NCI-H526 (cell line): ENCODE measurements around the gene LHFPL6.

Source experiments
- DNase-seq, 2 experiments: peaks; one replicate each; lab custom pipeline; 2025; lab: John Stamatoyannopoulos, UW

LHFPL6 gene

GRCh38 chr13:39554371-39554770 lies 48.6 kb downstream of the LHFPL6 start:
- no peak for DNase-seq

- no peak for DNase-seq
These were observed 50.7 kb downstream of the LHFPL6 start for GRCh38 chr13:39552246-39552645.

DNA sequence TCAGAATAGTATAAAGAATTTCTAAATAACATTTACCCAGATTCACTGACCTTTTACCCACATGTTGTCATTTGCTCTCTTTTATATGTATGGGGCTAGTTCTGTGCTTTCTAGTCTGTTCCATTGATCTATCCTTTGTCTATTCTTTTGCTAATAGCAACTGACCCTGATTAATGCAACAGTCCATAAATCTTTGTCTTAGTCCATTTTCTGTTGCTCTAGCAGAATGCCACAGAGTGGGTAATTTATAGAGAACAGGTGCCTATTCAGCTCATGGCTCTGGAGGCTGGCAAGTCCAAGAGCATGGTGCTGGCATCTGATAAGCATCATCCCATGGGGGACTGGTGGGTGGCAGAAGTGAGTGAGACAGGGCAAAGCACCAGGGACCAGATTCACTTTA lies 52.1 kb downstream of the LHFPL6 start:
- DNase-seq: no peak

DNA sequence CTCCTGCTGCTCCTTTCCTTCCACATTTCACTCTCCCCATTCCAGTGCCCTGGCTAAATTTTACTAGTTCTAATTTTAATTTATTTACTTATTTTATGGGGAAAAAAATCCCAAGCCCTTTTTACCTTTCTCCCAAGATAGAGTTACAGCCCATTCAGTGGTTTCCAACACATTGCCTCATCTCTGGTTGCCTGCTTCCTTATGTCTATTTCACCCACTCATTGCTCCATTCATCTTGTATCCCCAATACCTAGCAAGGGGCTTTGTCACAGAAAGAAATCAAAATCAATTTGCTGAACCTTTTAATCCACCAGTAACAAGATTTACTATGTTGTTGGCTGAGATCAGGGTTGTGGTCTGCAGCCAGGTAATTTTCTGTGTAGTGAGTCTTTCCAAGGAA lies 55.9 kb downstream of the LHFPL6 start:
- no peak for DNase-seq

GRCh38 chr13:39542361-39542760 lies 60.6 kb downstream of the LHFPL6 start:
- no peak for DNase-seq

DNA sequence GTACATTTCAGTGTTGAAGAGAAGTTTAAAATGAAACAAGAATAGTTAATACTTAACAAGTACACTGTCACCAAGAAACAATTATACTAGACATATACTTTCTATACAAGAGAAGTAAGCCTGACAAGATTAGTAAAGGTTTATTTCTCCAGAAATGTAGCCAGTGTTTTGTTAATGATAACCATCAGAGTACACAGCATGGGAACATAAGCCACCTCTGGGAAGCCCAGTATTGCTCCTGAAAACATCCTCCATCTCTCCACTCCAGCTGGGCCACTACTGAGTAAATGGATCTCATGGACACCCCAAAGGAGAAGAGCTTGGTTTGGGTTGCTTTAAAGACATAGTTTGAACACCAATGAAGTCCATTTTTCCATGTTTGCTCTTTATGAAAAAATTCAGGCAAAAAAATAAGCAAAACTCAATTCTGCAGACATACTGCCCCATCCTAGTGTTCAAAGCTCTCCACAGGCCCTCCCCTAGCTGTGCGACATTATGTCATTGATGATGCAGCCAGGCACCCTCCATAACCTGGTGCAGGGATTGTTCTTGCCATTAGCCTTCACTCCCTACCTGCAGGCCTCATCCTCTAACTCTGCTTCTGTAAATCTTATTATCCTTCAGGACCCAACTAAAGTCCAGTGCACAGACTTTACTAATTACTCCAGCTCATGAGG lies 61.9 kb downstream of the LHFPL6 start:
- no peak for DNase-seq

- peak; percentile 71 to 78 for DNase-seq
These were observed 63.9 kb downstream of the LHFPL6 start for GRCh38 chr13:39538816-39539790.

DNA sequence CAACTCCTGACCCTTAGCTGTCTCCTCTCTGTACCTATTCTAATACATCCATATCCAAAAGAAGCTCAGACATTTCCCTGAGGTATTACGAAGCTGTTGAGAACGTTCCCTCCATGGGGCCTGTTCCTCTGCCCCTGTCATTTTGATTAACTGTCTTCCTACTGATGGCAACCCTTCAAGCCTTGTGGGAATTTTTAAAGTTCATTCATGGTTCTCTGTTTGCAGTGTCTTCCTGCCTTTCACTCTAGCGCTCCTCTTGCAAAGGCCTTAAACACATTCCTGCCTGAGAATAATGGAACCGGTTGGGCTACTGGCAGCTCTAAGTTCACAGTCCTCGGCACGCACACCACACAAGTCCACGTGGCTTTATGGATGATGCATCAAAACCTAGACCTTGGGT lies 66.1 kb downstream of the LHFPL6 start:
- DNase-seq: no peak

GRCh38 chr13:39536274-39536673 lies 66.7 kb downstream of the LHFPL6 start:
- DNase-seq: no peak

DNA sequence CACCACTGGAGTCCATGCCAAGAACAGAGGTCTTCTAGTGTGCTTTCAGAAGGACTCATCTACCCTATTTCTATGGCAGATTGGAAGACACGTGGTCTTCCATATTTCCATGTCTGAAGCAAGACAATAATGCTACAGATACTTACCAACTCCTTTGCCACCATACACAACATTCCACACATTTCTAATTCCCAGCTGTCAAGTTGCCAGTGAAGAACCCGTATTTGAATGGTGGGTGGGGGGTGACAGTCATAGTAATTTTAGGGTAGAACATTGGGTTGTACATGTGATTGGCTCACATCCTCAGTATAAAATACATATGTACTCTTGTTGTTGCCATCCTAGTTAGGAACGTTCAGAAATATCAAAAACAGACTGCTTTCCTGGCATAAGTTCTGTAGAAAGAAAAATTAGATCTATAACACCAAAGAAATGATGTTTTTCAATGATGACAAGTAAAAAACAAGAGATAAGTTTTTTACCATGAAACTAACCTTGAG lies 69.3 kb downstream of the LHFPL6 start:
- no peak for DNase-seq

- DNase-seq: peak; percentile 92 to 95
These were observed 71.3 kb downstream of the LHFPL6 start for GRCh38 chr13:39531646-39532045.

- DNase-seq: peak; percentile 73 to 75
These were observed 72.1 kb downstream of the LHFPL6 start for GRCh38 chr13:39530916-39531315.

- DNase-seq: no peak
These were observed 74.4 kb downstream of the LHFPL6 start for GRCh38 chr13:39528661-39528980.

- no peak for DNase-seq
These were observed 74.9 kb downstream of the LHFPL6 start for GRCh38 chr13:39527961-39528660.

GRCh38 chr13:39527301-39527700 lies 75.7 kb downstream of the LHFPL6 start:
- DNase-seq: no peak

GRCh38 chr13:39526499-39526898 lies 76.5 kb downstream of the LHFPL6 start:
- DNase-seq: no peak

GRCh38 chr13:39525506-39525905 lies 77.5 kb downstream of the LHFPL6 start:
- no peak for DNase-seq

GRCh38 chr13:39524795-39525194 lies 78.2 kb downstream of the LHFPL6 start:
- DNase-seq: no peak

DNA sequence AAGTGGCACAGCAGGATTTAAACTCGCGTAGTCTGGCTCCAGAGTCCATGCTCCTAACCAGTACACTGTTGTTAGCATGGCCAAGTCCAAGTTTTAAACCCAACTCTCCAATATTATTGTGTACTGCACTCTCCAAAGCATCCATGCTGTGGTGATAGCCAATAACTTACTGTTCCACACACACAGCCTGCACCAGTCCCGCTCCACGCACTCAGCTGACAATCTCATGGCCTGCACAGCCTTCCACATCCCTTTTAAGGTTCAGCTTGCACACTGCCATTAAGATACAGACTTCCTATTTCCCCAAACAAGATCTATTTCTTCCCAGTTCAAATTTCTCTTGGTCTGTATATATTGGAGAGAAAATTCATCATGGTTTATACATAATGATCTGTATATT lies 80.7 kb downstream of the LHFPL6 start:
- DNase-seq: no peak

- DNase-seq: no peak
These were observed 81.3 kb downstream of the LHFPL6 start for GRCh38 chr13:39521701-39522100.

DNA sequence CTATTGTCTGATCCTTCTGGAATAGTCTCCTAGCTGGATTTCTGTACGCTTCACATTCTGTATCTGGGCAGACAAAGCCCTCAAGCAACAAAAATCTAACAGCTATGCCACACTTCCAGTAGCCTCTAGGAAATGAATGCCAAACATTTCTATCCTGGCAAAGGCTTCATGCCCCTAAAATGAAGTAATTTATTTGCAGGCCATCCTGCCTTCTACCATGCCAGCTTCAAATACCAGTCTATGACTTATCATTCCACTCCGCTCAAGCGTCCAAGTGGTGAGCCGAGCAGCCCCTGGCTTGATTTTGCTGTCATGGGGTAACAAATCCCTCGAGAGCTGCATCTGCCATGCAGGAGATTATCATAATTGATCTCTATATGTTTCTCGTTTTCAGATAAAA lies 86.9 kb downstream of the LHFPL6 start:
- no peak for DNase-seq

- no peak for DNase-seq
These were observed 87.7 kb downstream of the LHFPL6 start for GRCh38 chr13:39515224-39515714.
